Ascending aorta (tissue), 2 donors: ENCODE measurements around the gene CELSR3. TPM values are rescaled to one million over a fixed set of nuclear protein-coding genes. Genes with fewer than 3 reads are reported as not detected.

Experiments
- DNase-seq, 2 donors: peaks; one replicate each; pipeline ENCODE4 v3.0.0-alpha.2; 2019; ENCODE audit warnings: low spot score in 2 of 2
- H3K27ac ChIP-seq, 2 donors: fragments of 200-600 bp; sonication (generic); one replicate each; pipeline ENCODE4 v1.5.1; 2016 to 2017; ENCODE audit warnings: mild to moderate bottlenecking in 1 of 2
- H3K27me3 ChIP-seq: fragments of 200-600 bp; sonication (generic); one replicate; pipeline ENCODE4 v1.5.1; 2017
- H3K36me3 ChIP-seq, 2 donors: fragments of 200-600 bp; sonication (generic); one replicate each; pipeline ENCODE4 v1.5.1; 2016
- H3K4me1 ChIP-seq, 2 donors: fragments of 200-600 bp; sonication (generic); one replicate each; pipeline ENCODE4 v1.5.1; 2016 to 2017; ENCODE audit warnings: mild to moderate bottlenecking in 1 of 2
- H3K4me3 ChIP-seq, 2 donors: fragments of 200-600 bp; sonication (generic); one replicate each; pipeline ENCODE4 v1.5.1; 2016 to 2017; ENCODE audit warnings: mild to moderate bottlenecking in 1 of 2
- H3K9me3 ChIP-seq, 2 donors: fragments of 200-600 bp; sonication (generic); one replicate each; pipeline ENCODE4 v1.5.1; 2016
- CTCF ChIP-seq, 3 experiments: fragments of 200-600 bp in 2 of 3; fragments of 450-650 bp in 1 of 3; sonication (generic) in 2 of 3; IDR thresholded peaks; one replicate each; pipeline ENCODE4 v1.5.1; 2016 to 2019; ENCODE audit warnings: antibody characterized with exemption in 3 of 3, mild to moderate bottlenecking in 1 of 3, moderate library complexity in 1 of 3
- intact Hi-C: fragments of 100-400 bp; cut with DNase I; formaldehyde crosslinking; loops from one replicate; pipeline ENCODE4 v1.15.1; 2023
- total RNA-seq: library from RNA; depleted of rRNA; stranded (reverse); fragments of >200 nt; gene quantifications from one replicate; pipeline ENCODE4 v1.1.0, GENCODE V29; 2016

Gene CELSR3
- total RNA-seq, 1 donor from 2014 or later, result 2.6 TPM

DNA sequence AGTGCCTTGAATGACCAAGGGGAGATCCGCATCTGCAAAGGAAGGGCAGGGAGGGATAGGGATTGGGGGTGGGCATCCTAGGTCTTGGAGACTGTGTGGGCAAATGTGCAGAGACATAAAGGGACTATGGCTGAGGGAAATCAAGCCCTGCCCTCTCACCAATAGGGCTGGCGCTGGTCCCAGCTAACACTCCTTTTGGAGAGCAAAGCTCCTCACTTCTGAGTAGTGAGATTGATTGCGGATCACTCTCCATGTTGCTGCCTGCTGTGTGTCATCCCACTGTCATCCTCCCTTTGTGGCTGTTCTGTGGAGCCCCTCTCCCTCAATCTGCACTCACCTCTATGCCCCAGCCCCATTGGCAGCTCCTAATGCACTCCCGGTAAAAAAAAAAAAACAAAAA lies 2.2 kb upstream of the CELSR3 start:
- peak overlapping the region; percentile 95 to 97 for H3K27ac ChIP-seq

DNA sequence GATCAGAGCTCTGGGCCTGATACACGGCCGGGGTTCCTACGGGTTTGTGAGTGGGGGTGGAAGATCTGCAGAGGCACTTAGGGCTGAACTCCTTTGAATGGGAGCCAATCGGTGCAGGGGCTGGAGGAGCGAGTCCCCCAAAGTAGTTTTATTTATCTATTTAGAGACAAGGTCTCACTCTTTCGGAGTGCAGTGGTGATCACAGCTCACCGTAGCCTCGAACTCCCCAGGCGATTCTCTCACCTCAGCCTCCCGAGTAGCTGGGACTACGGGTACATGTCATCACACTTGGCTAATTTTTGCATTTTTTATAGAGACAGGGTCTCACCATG lies 1.6 kb upstream of the CELSR3 start:
- Histone ChIP-seq H3K4me1 (peaks cover 6 to 14% of the 10 kb centered on the region in 2 donors), H3K27ac (peak overlapping the region; percentile 95 to 97), H3K4me3 (peak overlapping the region in 1 of 2 donors; percentile 73), H3K9me3 (no peaks in the 10 kb centered on the region), H3K27me3 (no peaks in the 10 kb centered on the region), H3K36me3 (peaks cover 0 to 4% of the 10 kb centered on the region in 2 donors)
- intact Hi-C loops, result loop anchor here (1.0 kb wide), 2 partner anchors 21 to 199 kb away; partner anchors contain the start of gene NCKIPSD
- DNase-seq, result no peak
- TF ChIP-seq CTCF (IDR thresholded peaks at IDR 0.05), result peak in 1 of 3 experiments; percentile 4

More for the DNA sequence above, 2.2 kb upstream of the CELSR3 start:
- TF ChIP-seq CTCF (IDR thresholded peaks at IDR 0.05), result no peak
- DNase-seq, result no peak
- Histone ChIP-seq H3K27me3 (no peaks in the 10 kb centered on the region), H3K9me3 (no peaks in the 10 kb centered on the region), H3K4me1 (peaks cover 6 to 14% of the 10 kb centered on the region in 2 donors), H3K4me3 (no peak overlapping the region), H3K36me3 (peaks cover 0 to 4% of the 10 kb centered on the region in 2 donors)
- intact Hi-C loops, result loop anchor here (1.0 kb wide), 2 partner anchors 20 to 200 kb away; partner anchors contain the start of gene NCKIPSD

DNA sequence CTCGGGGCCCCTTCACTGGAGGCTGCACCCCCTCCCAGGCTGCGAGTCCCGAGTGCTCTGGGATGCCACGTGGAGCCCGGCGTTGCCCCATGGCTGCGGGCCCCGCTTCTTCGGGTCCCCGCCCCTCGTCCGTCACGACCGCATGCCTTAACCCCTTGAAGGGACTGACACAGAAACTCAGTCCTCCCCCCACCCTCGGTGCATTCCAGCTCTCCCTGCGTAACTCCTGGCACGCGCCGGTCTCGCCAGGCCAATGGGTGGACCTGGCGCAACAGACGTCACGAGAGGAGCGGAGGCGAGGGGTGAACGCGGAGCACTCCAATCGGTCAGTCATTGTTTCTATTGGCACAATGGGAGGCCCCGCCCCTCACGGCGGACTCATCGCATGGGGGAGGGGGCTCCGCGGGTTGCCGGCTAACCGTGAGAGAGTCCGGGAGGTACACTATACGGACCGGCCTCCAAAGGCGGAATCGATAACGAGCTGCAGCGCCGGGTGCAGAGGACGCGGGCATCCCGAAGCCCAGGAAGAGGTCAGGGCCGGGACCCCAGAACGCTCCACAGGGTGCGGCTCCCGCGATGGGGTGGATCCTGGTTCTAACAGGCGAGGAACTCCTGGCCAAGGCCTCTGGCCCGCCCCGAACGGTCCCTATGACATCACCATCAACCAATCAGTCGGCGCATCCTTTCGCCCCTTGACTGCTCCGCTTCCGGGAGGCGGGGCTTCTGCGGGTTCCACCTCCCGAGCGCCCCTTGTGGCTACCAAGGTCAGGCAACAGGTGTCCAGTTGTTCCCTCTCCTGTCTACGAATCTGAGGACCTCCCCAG lies 1.0 kb upstream of the CELSR3 start:
- Histone ChIP-seq H3K27me3 (no peaks in the 10 kb centered on the region), H3K4me1 (peaks cover 6 to 14% of the 10 kb centered on the region in 2 donors), H3K4me3 (peak overlapping the region; percentile 65 to 73), H3K36me3 (peaks cover 0 to 4% of the 10 kb centered on the region in 2 donors), H3K27ac (peak overlapping the region; percentile 95 to 97), H3K9me3 (no peaks in the 10 kb centered on the region)
- peak; percentile 72 to 84 (median 82) for TF ChIP-seq CTCF (IDR thresholded peaks at IDR 0.05)
- DNase-seq, result peak; percentile 92 to 99
- intact Hi-C loops, result loop anchor here (1.0 kb wide), 2 partner anchors 22 to 198 kb away; partner anchors contain the start of gene NCKIPSD

DNA sequence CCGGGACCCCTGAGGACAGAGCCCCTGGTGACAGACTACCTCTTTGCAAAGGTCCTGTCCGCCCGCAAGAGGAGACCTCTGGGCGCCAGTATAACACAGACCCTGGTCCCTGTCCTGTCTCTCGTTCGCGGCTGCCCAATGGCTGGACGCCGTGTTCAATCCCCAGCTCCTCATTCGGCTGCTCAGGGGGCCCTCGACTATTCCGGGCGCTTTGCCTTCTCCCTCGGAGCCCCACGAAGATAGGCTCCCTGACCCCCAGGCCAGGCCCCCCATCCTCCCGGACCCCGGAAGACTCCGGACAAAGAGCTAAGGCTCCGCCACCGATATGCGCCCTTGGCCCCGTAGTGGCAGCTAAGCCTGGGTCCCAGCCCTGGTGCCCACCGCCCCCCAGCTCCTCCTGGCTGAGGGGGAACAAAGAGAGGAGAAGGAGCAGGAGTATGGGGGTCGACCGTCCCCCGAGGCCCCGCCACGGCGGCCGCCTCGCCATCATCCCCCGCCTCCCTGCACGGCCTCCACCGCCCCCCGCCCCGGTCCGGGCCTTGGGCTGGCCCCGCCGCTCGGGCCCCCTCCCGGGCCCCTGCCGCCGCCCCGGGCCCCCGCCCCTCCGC lies 437 bp downstream of the CELSR3 start:
- Histone ChIP-seq H3K4me3 (peak overlapping the region; percentile 65 to 73), H3K36me3 (peaks cover 0 to 4% of the 10 kb centered on the region in 2 donors), H3K27me3 (no peaks in the 10 kb centered on the region), H3K27ac (peak overlapping the region; percentile 95 to 97), H3K9me3 (no peaks in the 10 kb centered on the region), H3K4me1 (peaks cover 6 to 14% of the 10 kb centered on the region in 2 donors)
- DNase-seq, result no peak
- intact Hi-C loops, result no loop called here
- no peak for TF ChIP-seq CTCF (IDR thresholded peaks at IDR 0.05)

- TF ChIP-seq CTCF (IDR thresholded peaks at IDR 0.05), result no peak
- H3K36me3 ChIP-seq, result no peaks in the 10 kb centered on the region
- no peak overlapping the region for H3K27ac ChIP-seq
- H3K27me3 ChIP-seq, result no peaks in the 10 kb centered on the region
- DNase-seq, result peak in 1 of 2 donors; percentile 77
- H3K4me3 ChIP-seq, result peak overlapping the region; percentile 39 to 73
- H3K4me1 ChIP-seq, result peaks cover 6 to 17% of the 10 kb centered on the region in 2 donors
- intact Hi-C loops, result no loop called here
- H3K9me3 ChIP-seq, result no peaks in the 10 kb centered on the region
Measured at GRCh38 chr3:48661501-48662144, 1.1 kb downstream of the CELSR3 start.
